Ovary (tissue), 3 donors: ENCODE measurements around the gene DCLRE1C.
"Not testable (repeated sequence)": the region's sequence is repeated elsewhere in the genome, so short reads cannot be mapped to it uniquely, and the experiment has no call there.

Source experiments
- CTCF ChIP-seq, 3 donors: fragments of 450-650 bp in 2 of 3; fragments of 200-600 bp in 1 of 3; IDR thresholded peaks; one replicate each; pipeline versions ENCODE4 v1.5.1 to v1.8.0; 2016 to 2022; ENCODE audit warnings: antibody characterized with exemption in 3 of 3, mild to moderate bottlenecking in 1 of 3
- POLR2A ChIP-seq: fragments of 450-650 bp; IDR thresholded peaks from one replicate; pipeline ENCODE4 v1.6.1; 2017; ENCODE audit warnings: antibody characterized with exemption, mild to moderate bottlenecking, moderate library complexity
- donor health status: DM: no; HTN: no; CAD: no.

GRCh38 chr10:14991035-14991749, 37.3 kb upstream of the DCLRE1C start:
- TF ChIP-seq POLR2A; CTCF (IDR thresholded peaks at IDR 0.05): not testable (repeated sequence)
